Colon (tissue), 2 donors: ENCODE measurements around the gene IGFN1.
"Not testable (repeated sequence)": the region's sequence is repeated elsewhere in the genome, so short reads cannot be mapped to it uniquely, and the experiment has no call there.

Experiments used
- FAIRE-seq: peaks from 2 replicates; lab custom pipeline; 2012; peaks lifted over from hg19 to GRCh38; lab: Jason Lieb, UNC
- donor health status: control.
- donor health status: control.

Gene IGFN1

GRCh38 chr1:201250326-201251011, 59.8 kb downstream of the IGFN1 start:
- no peak for FAIRE-seq

DNA sequence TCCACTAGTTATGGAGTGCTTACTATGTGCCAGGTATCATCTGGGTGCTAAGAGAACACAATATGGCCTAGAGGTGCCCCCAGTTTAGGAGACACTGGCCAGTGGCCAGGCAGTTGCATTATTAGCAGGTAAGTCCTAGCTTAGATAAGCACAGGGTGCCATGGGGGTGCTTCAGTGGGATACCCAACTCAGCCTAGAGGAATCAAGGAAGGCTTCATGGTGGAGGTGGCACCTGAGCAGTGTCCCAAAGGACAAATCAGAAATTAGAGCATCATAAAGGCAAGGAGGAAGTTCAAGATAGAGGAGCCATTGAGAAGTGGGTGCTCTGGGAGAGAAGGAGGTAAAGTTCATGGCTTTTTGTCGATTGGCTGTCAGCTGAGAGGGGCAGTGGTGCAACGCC, 60.8 kb downstream of the IGFN1 start:
- FAIRE-seq = no peak

- no peak for FAIRE-seq
These were observed 61.3 kb downstream of the IGFN1 start for GRCh38 chr1:201251851-201252430.

- no peak for FAIRE-seq
These were observed 62.3 kb downstream of the IGFN1 start for GRCh38 chr1:201252944-201253371.

DNA sequence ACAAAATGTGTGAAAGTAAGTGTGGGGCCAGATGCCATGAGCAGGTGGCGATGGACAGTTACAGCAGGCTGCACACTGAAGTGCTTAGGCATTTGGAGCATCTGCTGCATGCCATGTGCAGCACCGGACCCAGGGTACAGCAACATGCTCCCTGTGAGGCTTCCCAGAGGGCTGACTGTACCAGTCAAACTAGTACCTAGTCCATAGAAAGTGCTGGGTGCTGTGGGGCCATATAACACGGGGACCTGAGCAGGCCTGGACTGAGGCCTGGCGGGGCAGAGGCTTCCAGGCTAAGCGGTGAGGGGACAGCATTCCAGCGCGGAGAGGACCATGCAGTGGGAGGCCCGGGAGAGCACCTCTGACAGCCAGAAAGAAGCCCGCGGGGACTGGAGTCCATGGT, 62.8 kb downstream of the IGFN1 start:
- no peak for FAIRE-seq

GRCh38 chr1:201253906-201254624, 63.4 kb downstream of the IGFN1 start:
- FAIRE-seq = no peak

DNA sequence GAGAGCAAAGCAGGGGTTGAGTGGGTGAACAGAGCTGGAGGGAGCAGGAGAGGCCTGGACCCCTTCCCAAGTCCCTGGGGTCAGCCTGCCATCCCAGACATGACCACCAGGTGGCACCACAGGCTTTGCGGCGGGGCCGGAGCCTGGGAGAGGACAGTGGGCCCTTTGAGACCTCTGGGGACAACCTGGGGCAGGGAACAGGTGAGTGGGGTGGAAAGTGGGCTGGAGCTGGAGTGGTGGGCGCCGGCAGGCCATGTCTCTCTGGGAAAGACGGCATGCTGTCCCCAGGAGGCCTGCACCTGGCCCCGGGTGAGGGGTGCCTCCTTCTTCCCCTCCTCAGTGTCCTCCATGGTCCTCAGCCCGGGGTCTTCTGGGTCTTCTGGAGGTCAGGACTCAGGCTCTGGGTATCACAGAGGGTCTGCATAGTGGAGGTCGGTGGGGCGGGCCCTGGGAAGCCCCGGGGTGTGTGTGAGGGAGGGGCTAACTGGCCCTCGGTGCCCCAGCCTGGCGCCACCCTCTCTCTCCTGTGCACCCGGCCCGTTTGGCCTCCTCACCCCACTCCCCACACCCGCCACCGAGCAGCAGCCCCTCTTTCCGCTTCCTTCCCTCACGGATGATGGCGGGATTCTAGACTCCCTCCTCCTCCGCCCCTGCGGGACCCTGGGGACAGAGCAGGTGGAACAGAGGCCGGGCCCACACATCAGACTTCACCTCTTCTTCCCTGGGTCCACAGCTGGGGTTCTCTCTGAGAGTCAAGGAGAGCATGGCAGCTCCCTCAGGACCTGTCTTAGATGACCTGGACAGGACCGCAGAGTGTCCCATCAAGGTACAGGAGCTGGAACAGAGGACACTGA, 64.2 kb downstream of the IGFN1 start:
- no peak for FAIRE-seq

DNA sequence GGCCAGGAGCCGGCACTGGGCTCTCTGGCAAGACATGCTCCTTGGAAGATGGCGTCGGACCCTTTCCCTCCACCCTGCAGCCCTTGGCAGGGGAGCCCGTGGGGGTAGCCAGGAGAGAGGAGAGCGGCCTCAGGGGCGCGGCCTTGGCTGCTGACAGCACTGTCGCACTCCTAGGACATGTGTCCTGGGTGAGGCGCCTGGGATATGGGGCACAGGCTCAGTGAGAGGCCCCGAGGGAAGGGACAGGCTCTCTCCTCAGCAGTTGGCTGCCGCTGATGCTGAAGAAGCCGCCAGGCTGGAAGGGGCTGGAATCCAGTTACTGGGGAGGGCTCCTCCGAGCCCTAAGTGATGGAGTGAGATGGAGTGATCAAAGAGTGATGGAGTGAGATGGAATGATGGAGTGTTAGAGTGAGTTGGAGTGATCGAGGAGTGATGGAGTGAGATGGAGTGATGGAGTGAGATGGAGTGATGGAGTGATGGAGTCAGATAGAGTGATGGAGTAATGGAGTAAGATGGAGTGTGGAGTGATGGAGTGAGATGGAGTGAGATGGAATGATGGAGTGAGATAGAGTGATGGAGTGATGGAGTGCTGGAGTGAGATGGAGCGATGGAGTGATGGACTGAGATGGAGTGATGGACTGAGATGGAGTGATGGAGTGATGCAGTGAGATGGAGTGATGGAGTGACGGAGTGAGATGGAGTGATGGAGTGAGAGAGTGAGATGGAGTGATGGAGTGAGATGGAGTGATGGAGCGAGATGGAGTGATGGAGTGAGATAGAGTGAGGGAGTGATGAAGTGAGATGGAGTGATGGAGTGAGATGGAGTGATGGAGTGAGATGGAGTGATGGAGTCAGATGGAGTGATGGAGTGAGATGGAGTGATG, 65.1 kb downstream of the IGFN1 start:
- FAIRE-seq = no peak

- not testable (repeated sequence) for FAIRE-seq
These were observed 67.5 kb downstream of the IGFN1 start for GRCh38 chr1:201258132-201258531.

DNA sequence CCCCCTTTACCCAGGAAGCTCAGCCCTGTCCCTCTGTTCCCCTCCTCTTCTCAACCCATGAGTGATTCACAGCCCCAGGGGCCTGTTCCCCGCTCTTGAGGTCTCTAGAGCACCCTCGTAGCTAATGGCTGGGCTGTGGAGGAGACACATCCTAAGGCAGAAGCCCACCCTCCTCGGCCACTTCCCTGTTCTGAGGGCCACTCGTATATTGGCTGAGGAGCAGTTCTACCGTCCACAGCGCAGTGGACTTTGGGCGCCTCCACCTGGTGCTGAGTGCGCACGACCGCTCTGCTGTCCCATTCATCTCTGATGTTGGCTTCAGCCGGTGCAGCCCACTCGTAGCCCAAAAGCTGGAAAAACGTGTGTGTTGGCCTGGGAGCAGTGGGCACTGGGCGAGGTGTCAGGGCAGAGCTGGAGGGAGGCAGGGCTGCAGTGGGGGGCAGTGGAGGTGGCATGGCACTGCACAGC, 68.2 kb downstream of the IGFN1 start:
- FAIRE-seq = no peak

DNA sequence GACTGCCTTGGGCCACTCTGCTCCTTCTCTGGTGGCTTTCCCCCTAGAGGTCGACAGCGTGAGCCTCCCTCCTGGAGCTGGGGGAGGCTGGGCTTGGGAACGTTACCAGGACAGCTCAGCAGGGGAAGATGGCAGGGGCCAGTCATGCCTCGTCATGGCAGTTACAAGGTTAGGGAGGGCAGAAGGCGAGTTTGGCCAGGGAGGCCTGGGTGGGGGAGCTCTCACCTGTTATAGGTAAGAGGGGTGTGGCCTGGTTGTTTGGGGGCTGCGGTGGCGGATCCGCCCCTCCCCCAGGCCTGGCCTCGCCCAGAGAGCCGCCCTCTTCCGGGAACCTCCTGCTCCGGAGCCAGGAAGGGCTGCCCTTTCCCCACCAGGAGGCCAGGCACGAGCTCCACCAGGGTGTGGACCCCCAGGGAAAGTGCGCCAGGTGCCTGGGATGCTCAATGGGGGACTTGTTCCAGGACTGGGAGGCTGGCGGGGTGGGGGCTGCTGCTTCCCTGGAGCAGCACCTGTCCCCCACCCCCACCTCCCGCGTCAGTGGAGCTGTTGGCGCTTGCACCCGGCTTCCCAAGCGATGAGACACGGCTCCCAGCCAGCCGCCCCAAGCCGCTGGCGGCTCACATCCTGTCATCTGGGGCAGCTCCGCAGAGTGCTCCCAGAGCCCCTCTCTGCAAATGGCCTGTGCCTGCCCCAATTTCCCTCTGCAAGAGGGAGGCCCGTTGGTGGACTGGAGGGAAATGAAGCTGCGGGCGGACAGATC, 69.0 kb downstream of the IGFN1 start:
- FAIRE-seq = no peak

DNA sequence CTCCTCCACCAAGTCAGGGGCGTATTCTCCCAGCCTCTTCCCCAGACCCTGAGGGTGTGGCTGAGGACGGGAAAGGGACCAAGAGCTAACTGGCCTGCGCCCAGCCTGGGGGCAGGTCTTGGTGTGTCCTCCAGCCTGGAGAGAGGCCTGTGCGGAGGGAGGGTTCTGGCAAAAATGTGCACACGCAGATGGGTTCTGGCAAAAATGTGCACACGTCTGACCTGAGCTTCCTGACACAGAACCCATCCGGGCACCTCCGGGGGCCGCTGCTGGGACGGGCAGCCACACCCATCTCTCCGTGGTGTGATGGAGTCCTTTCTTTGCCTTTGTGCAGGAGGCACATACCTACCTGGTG, 69.6 kb downstream of the IGFN1 start:
- FAIRE-seq = no peak

- no peak for FAIRE-seq
These were observed 70.2 kb downstream of the IGFN1 start for GRCh38 chr1:201260648-201261311.

- no peak for FAIRE-seq
These were observed 71.3 kb downstream of the IGFN1 start for GRCh38 chr1:201261771-201262547.

- no peak for FAIRE-seq
These were observed 72.5 kb downstream of the IGFN1 start for GRCh38 chr1:201262963-201263608.

DNA sequence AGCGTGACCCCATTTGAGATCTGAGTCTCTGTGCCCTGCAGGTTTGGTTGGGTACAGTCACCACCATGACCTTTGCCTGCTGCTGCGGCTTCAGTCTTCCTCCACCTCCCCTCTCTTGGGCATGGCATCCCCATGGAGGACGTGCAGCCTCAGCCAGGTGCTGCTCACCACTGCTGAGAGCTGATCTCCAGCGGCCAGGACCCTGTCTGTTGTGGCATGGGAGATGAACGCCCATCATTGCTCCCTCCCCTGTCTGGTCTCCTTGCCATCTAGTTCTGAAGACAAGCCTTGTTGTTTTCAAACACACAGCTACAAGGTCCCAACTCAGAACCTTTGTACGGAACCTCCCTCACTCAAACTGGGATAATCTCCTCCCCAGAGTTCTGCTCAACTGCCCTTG, 73.4 kb downstream of the IGFN1 start:
- no peak for FAIRE-seq

GRCh38 chr1:201264554-201264953, 73.9 kb downstream of the IGFN1 start:
- no peak for FAIRE-seq

DNA sequence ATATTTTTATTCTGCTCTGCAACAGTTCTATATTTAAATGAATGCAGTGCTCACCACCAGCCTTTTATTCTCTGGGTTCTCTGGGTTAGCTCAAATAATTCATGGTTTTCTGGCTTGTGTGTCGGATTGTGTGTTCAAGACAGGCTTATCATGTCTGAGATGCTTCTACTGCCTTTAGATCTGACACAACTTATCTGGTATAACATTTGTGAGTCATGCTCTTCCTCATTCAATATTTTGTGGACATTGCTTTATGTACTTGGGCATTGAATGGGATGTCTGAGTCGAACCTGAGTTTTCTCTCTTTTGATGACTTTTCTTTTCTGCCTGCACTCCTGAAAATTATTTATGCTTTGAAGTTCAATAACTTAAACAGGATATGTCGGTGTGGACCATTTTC, 75.1 kb downstream of the IGFN1 start:
- no peak for FAIRE-seq

GRCh38 chr1:201266276-201266675, 75.7 kb downstream of the IGFN1 start:
- no peak for FAIRE-seq
